GM23338 (cell line): ENCODE data around the gene RAPGEF5. TPM values are rescaled to one million over a fixed set of nuclear protein-coding genes. Genes with fewer than 3 reads are reported as not detected.

Experiments used
- ATAC-seq: fragments of 200-7000 bp; cut with Tn5 transposase; 3 replicates; pipeline ENCODE4 v1.9.1; 2020
- DNase-seq: peaks from one replicate; pipeline ENCODE4 v3.0.0-alpha.2; 2015; ENCODE audit warnings: low spot score
- H2AFZ ChIP-seq: fragments of 200-600 bp; sonication (generic); 2 replicates; pipeline ENCODE4 v1.8.0; 2016; ENCODE audit warnings: antibody characterized with exemption, mild to moderate bottlenecking, moderate library complexity
- H3F3A ChIP-seq: fragments of 200-600 bp; sonication (generic); replicated peaks from 2 replicates; pipeline ENCODE4 v1.8.0; 2017; ENCODE audit warnings: antibody characterized with exemption, mixed run types, low read depth
- H3K27ac ChIP-seq: fragments of 200-600 bp; sonication (generic); 2 replicates; pipeline ENCODE4 v1.6.1; 2016; ENCODE audit warnings: low read depth
- H3K27me3 ChIP-seq: fragments of 200-600 bp; sonication (generic); 2 replicates; pipeline ENCODE4 v1.8.0; 2016; ENCODE audit warnings: mild to moderate bottlenecking, mixed run types, moderate library complexity; ENCODE audit not compliant: insufficient read depth
- H3K36me3 ChIP-seq: fragments of 200-600 bp; sonication (generic); 2 replicates; pipeline ENCODE4 v1.8.0; 2016; ENCODE audit warnings: mild to moderate bottlenecking; ENCODE audit not compliant: insufficient read depth
- H3K4me1 ChIP-seq: fragments of 200-600 bp; sonication (generic); 2 replicates; pipeline ENCODE4 v1.8.0; 2016; ENCODE audit warnings: mild to moderate bottlenecking, moderate library complexity; ENCODE audit not compliant: insufficient read depth
- H3K4me2 ChIP-seq: fragments of 200-600 bp; sonication (generic); 2 replicates; pipeline ENCODE4 v1.7.1; 2017; ENCODE audit warnings: mixed run types
- H3K4me3 ChIP-seq: fragments of 200-600 bp; sonication (generic); 2 replicates; pipeline ENCODE4 v1.6.1; 2016; ENCODE audit warnings: mixed run types
- H3K79me2 ChIP-seq: fragments of 200-600 bp; sonication (generic); replicated peaks from 2 replicates; pipeline ENCODE4 v1.8.0; 2017; ENCODE audit warnings: mild to moderate bottlenecking; ENCODE audit not compliant: insufficient read depth
- H3K9me2 ChIP-seq: fragments of 200-600 bp; sonication (generic); 2 replicates; pipeline ENCODE4 v1.8.0; 2017; ENCODE audit not compliant: insufficient read depth
- H4K20me1 ChIP-seq: fragments of 200-600 bp; sonication (generic); replicated peaks from 2 replicates; pipeline ENCODE4 v1.8.0; 2017; ENCODE audit warnings: mild to moderate bottlenecking; ENCODE audit not compliant: insufficient read depth
- H3K27ac Mint-ChIP-seq: 2 replicates; pipeline ENCODE4 v1.8.0; 2020; ENCODE audit warnings: inconsistent platforms, mild to moderate bottlenecking, moderate library complexity, mixed read lengths
- H3K27me3 Mint-ChIP-seq: 3 replicates; pipeline ENCODE4 v1.8.0; 2022; ENCODE audit warnings: low read depth, mild to moderate bottlenecking, moderate library complexity, mixed read lengths, inconsistent platforms; ENCODE audit not compliant: insufficient read depth, poor library complexity
- H3K36me3 Mint-ChIP-seq: 3 replicates; pipeline ENCODE4 v1.8.0; 2021; ENCODE audit warnings: low read depth, mild to moderate bottlenecking, inconsistent platforms, moderate library complexity, mixed read lengths
- H3K4me1 Mint-ChIP-seq: 3 replicates; pipeline ENCODE4 v1.8.0; 2020; ENCODE audit warnings: mild to moderate bottlenecking, inconsistent platforms, mixed read lengths
- H3K4me3 Mint-ChIP-seq: 3 replicates; pipeline ENCODE4 v1.8.0; 2021; ENCODE audit warnings: moderate library complexity, mild to moderate bottlenecking, inconsistent platforms, mixed read lengths
- H3K9me3 Mint-ChIP-seq: 3 replicates; pipeline ENCODE4 v1.8.0; 2020; ENCODE audit warnings: moderate library complexity, mild to moderate bottlenecking, inconsistent platforms, mixed read lengths
- CREB1 ChIP-seq: fragments of 250-450 bp; sonication (Bioruptor Pico); IDR thresholded peaks from 2 replicates; pipeline ENCODE4 v1.5.0; 2020; ENCODE audit warnings: low read depth, mild to moderate bottlenecking, moderate library complexity
- CTCF ChIP-seq, 2 experiments: fragments of 200-600 bp in 1 of 2; sonication (generic) in 1 of 2; conservative IDR thresholded peaks; 2 replicates each; pipeline versions ENCODE4 v1.5.1 to v1.6.1; 2016 to 2017; ENCODE audit warnings: antibody characterized with exemption in 2 of 2, low read depth in 2 of 2, mild to moderate bottlenecking in 2 of 2, moderate library complexity in 1 of 2
- EZH2 ChIP-seq: fragments of 200-600 bp; sonication (generic); IDR thresholded peaks from one replicate; pipeline ENCODE4 v1.8.0; 2017; ENCODE audit warnings: antibody characterized with exemption, mild to moderate bottlenecking, low read depth; ENCODE audit not compliant: unreplicated experiment
- EZH2phosphoT487 ChIP-seq: fragments of 200-600 bp; sonication (generic); IDR thresholded peaks from one replicate; pipeline ENCODE4 v1.8.1; 2018; ENCODE audit warnings: antibody characterized with exemption; ENCODE audit not compliant: unreplicated experiment
- JUNB ChIP-seq: IDR thresholded peaks from one replicate; pipeline ENCODE4 v1.6.1; 2016; ENCODE audit warnings: antibody characterized with exemption; ENCODE audit not compliant: unreplicated experiment
- NANOG ChIP-seq: IDR thresholded peaks from 2 replicates; pipeline ENCODE4 v1.6.1; 2016; ENCODE audit warnings: antibody characterized with exemption, borderline replicate concordance
- POLR2AphosphoS5 ChIP-seq: IDR thresholded peaks from 2 replicates; pipeline ENCODE4 v1.6.1; 2016; ENCODE audit warnings: antibody characterized with exemption, low read depth
- REST ChIP-seq: IDR thresholded peaks from one replicate; pipeline ENCODE4 v1.6.1; 2018; ENCODE audit warnings: antibody characterized with exemption; ENCODE audit not compliant: unreplicated experiment
- STAT1 ChIP-seq: IDR thresholded peaks from one replicate; pipeline ENCODE4 v1.6.1; 2016; ENCODE audit warnings: antibody characterized with exemption; ENCODE audit not compliant: unreplicated experiment
- ZNF114 ChIP-seq: fragments of 250-450 bp; sonication (Bioruptor Pico); IDR thresholded peaks from 2 replicates; pipeline ENCODE4 v1.5.0; 2020; ENCODE audit warnings: mild to moderate bottlenecking, moderate library complexity
- ZNF331 ChIP-seq: fragments of 250-450 bp; sonication (Bioruptor Pico); IDR thresholded peaks from 2 replicates; pipeline ENCODE4 v1.5.0; 2020; ENCODE audit warnings: low read depth, mild to moderate bottlenecking, moderate library complexity
- ZNF462 ChIP-seq: fragments of 250-450 bp; sonication (Bioruptor Pico); IDR thresholded peaks from 2 replicates; pipeline ENCODE4 v1.5.0; 2020; ENCODE audit warnings: mild to moderate bottlenecking, moderate library complexity
- polyA plus RNA-seq: library from polyadenylated mRNA; unstranded; fragments of >200 nt; fragmentation: Nextera tagmentation; extraction: Ambion mirVana; gene quantifications from 2 replicates; pipeline ENCODE4 v1.2.1, GENCODE V29; 2016
- total RNA-seq: library from RNA; depleted of rRNA; stranded (reverse); fragments of >200 nt; shearing (Covaris generic); gene quantifications from 2 replicates; pipeline ENCODE4 v1.2.3, GENCODE V29; 2014
- TF ChIP-seq, protein P1 (sequence below): IDR thresholded peaks from 2 replicates; pipeline ENCODE4 v1.6.1; 2016; ENCODE audit warnings: antibody characterized with exemption

RAPGEF5 gene
- total and polyA plus RNA-seq, 2 experiments from 2014 or later = 6.3 to 13.1 TPM

DNA sequence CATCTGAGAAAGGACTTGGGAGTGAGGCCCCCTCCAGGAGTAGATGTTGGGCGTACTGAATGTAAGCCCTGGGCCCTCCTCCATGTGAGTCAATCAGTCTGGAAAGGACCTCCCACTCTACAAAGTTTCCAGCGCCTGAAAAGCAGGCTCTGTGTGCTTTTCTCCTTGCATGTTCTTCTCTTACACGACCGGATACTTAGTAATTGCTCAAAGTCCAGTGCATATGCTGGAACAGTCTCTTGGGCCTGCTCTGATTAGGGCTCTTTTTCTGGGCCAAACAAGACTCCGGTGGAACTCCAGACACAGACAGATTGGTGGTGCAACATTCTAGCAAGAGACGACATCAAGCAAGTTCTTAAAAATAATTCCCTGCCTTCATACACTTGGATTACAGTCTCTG is 38.3 kb upstream of the RAPGEF5 start:
- no peaks in the 10 kb centered on the region for H3K79me2 ChIP-seq
- no peaks in the 10 kb centered on the region for H3F3A ChIP-seq
- no peak for DNase-seq
- no peak overlapping the region for H2AFZ ChIP-seq
- H4K20me1 ChIP-seq = no peaks in the 10 kb centered on the region
- ATAC-seq = no peak
- no peak overlapping the region for H3K4me3 ChIP-seq
- Mint-ChIP-seq H3K4me1 (peaks cover 17% of the 10 kb centered on the region), H3K27ac (no peak overlapping the region), H3K27me3 (peaks cover 4% of the 10 kb centered on the region), H3K36me3 (no peaks in the 10 kb centered on the region), H3K9me3 (no peaks in the 10 kb centered on the region), H3K4me3 (no peak overlapping the region)
- TF ChIP-seq CREB1 (CRISPR knock-in tag) (no peak), STAT1 (no peak), EZH2 (no peak), ZNF462 (CRISPR knock-in tag) (no peak), POLR2AphosphoS5 (no peak), ZNF114 (CRISPR knock-in tag) (no peak), REST (no peak), NANOG (no peak), CTCF (conservative IDR thresholded peaks at IDR 0.05; ENCODE audit: low read depth in 2 of 2) (no peak), ZNF331 (no peak), EZH2phosphoT487 (no peak), JUNB (no peak)
- TF ChIP-seq, protein P1, sequence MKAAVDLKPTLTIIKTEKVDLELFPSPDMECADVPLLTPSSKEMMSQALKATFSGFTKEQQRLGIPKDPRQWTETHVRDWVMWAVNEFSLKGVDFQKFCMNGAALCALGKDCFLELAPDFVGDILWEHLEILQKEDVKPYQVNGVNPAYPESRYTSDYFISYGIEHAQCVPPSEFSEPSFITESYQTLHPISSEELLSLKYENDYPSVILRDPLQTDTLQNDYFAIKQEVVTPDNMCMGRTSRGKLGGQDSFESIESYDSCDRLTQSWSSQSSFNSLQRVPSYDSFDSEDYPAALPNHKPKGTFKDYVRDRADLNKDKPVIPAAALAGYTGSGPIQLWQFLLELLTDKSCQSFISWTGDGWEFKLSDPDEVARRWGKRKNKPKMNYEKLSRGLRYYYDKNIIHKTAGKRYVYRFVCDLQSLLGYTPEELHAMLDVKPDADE = no peak
- H3K36me3 ChIP-seq = no peaks in the 10 kb centered on the region
- no peak overlapping the region for H3K4me2 ChIP-seq
- H3K9me2 ChIP-seq = no peaks in the 10 kb centered on the region
- H3K27me3 ChIP-seq = no peaks in the 10 kb centered on the region
- peaks cover 14% of the 10 kb centered on the region; the same call in 1 of the 2 replicates for H3K4me1 ChIP-seq
- H3K27ac ChIP-seq = no peak overlapping the region
